ENCODE data around the gene TSSC4.

TSSC4 gene

DNA sequence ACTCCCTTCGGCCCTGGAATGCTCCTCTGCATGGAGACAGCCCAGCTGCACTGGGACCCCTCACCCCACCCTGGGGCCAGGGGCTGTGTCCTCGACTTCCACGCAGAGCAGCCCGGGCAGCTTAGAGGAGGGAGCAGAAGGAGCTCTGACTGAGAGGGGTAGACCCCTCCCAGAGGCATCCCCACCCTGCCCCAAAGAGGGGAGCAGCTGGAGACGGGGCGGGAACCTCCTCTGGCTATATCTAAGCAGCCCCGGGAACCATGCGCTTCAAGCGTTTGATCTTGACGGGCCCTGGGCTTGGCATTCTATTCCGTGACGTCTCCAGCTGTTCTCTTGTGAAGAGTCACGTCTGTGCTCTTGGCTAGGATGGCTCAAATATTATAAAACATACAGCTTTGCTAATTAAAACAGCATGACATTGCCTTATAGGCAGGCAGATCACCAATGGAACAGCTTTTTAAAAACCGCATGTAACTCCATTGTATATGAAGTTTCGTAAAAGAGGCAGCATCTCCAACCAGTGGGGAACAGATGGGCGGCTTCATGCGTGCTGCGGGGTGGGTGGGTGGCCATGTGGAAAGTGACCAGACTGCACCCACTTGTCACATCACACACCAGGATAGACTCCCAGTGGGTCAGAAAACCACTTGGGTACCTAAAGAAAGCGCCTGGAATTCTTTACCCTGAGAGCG, 51.9 kb downstream of the TSSC4 start:
- H3K27me3 ChIP-seq (ENCODE audit: control insufficient read depth, insufficient read depth, low read length) = peaks cover 18% of the 10 kb centered on the region
- H3K9me3 ChIP-seq (ENCODE audit: control insufficient read depth, insufficient read depth, low read length) = no peaks in the 10 kb centered on the region
- H3K4me1 ChIP-seq (ENCODE audit: control insufficient read depth, insufficient read depth, low read length) = no peaks in the 10 kb centered on the region
- no peaks in the 10 kb centered on the region for H3K36me3 ChIP-seq (ENCODE audit: control insufficient read depth, insufficient read depth, low read length)
- no peak overlapping the region for H3K9ac ChIP-seq (ENCODE audit: low read depth, low read length)
- no peak overlapping the region for H3K4me3 ChIP-seq (ENCODE audit: low read depth, low read length)

DNA sequence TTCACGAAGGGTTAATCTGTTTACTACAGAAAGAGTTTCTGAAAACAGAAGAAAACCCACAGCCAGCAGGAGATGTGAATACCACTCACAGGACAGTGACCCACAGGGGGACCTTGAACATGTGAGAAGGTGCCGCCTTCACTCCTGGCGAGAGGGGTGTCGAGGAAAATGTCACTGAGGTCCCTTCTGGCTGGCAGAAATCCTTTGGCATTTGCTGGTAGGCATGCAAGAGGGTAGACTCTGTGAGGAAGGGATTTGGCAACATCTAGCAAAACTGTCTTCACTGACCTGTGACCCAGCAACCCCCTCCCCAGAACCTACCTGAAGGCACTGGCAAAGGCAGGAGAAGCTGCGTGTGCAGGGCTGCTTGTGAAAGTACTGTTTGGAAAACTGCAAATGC, 52.9 kb downstream of the TSSC4 start:
- Histone ChIP-seq H3K36me3 (ENCODE audit: control insufficient read depth, insufficient read depth, low read length) (no peaks in the 10 kb centered on the region), H3K9me3 (ENCODE audit: control insufficient read depth, insufficient read depth, low read length) (no peaks in the 10 kb centered on the region), H3K9ac (ENCODE audit: low read depth, low read length) (no peak overlapping the region), H3K4me1 (ENCODE audit: control insufficient read depth, insufficient read depth, low read length) (no peaks in the 10 kb centered on the region), H3K27me3 (ENCODE audit: control insufficient read depth, insufficient read depth, low read length) (peaks cover 16% of the 10 kb centered on the region), H3K4me3 (ENCODE audit: low read depth, low read length) (no peak overlapping the region)
